Ishikawa (cell line): Measurements from ENCODE around the gene CPED1.
A peak's percentile ranks its signal among the peaks of the same experiment; 100 is the strongest.

Source experiments
- CEBPB ChIP-seq: IDR thresholded peaks from 2 replicates; pipeline ENCODE4 v1.6.1; 2012
- CREB1 ChIP-seq: IDR thresholded peaks from 2 replicates; pipeline ENCODE4 v1.6.1; 2012; ENCODE audit warnings: low read depth
- EGR1 ChIP-seq: IDR thresholded peaks from 2 replicates; pipeline ENCODE4 v1.6.1; 2012
- EP300 ChIP-seq: IDR thresholded peaks from 2 replicates; pipeline ENCODE4 v1.6.1; 2012; ENCODE audit warnings: borderline replicate concordance
- FOXM1 ChIP-seq: IDR thresholded peaks from 2 replicates; pipeline ENCODE4 v1.6.1; 2012; ENCODE audit warnings: low read depth, borderline replicate concordance
- NFIC ChIP-seq: IDR thresholded peaks from 2 replicates; pipeline ENCODE4 v1.6.1; 2012
- RAD21 ChIP-seq: IDR thresholded peaks from 2 replicates; pipeline ENCODE4 v1.6.1; 2012; ENCODE audit warnings: low read depth
- REST ChIP-seq: IDR thresholded peaks from 2 replicates; pipeline ENCODE4 v1.6.1; 2012; ENCODE audit warnings: low read depth, mild to moderate bottlenecking
- TAF1 ChIP-seq: IDR thresholded peaks from 2 replicates; pipeline ENCODE4 v1.6.1; 2012; ENCODE audit warnings: low read depth, mild to moderate bottlenecking
- TCF12 ChIP-seq: IDR thresholded peaks from 2 replicates; pipeline ENCODE4 v1.6.1; 2012; ENCODE audit warnings: low read depth
- TEAD4 ChIP-seq: IDR thresholded peaks from 2 replicates; pipeline ENCODE4 v1.6.1; 2012
- USF1 ChIP-seq: IDR thresholded peaks from 2 replicates; pipeline ENCODE4 v1.6.1; 2012
- YY1 ChIP-seq: IDR thresholded peaks from 2 replicates; pipeline ENCODE4 v1.6.1; 2012; ENCODE audit warnings: low read depth
- ZBTB7A ChIP-seq: IDR thresholded peaks from 2 replicates; pipeline ENCODE4 v1.6.1; 2012; ENCODE audit warnings: low read depth
- TF ChIP-seq, protein P1 (sequence below): IDR thresholded peaks from 2 replicates; pipeline ENCODE4 v1.6.1; 2012

The CPED1 gene

GRCh38 chr7:120986650-120987049, 1.9 kb upstream of the CPED1 start:
- TF ChIP-seq REST (no peak), TAF1 (no peak), CEBPB (no peak), TEAD4 (no peak), TCF12 (no peak), USF1 (no peak), EP300 (no peak)
- TF ChIP-seq, protein P1, sequence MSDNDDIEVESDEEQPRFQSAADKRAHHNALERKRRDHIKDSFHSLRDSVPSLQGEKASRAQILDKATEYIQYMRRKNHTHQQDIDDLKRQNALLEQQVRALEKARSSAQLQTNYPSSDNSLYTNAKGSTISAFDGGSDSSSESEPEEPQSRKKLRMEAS = no peak

DNA sequence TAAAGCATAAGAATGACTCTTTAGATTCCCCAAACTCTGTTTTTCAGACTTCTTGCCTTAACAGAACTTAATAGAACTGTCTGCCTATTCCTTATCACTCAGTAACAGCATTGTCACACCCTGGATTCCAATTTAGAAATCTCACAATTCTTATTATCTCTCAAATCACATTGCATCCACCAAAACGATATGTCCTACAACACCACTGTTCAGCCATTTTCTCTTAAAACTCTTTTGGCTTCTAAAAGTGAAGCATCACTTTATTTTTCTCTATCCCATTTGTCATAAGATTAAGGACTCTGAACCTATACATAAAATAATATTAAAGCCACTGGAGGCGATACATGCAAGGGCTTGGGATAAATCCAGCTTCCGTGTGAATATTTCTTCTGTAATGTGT, 1.2 kb upstream of the CPED1 start:
- TF ChIP-seq NFIC = no peak
- TF ChIP-seq TCF12 = no peak
- TF ChIP-seq, protein P1 = no peak
- TF ChIP-seq FOXM1 = no peak
- no peak for TF ChIP-seq USF1
- no peak for TF ChIP-seq CEBPB
- TF ChIP-seq TEAD4 = no peak
- TF ChIP-seq EGR1 = no peak
- no peak for TF ChIP-seq CREB1
- TF ChIP-seq RAD21 = no peak
- no peak for TF ChIP-seq EP300
- no peak for TF ChIP-seq YY1
- no peak for TF ChIP-seq TAF1
- no peak for TF ChIP-seq REST
- no peak for TF ChIP-seq ZBTB7A

GRCh38 chr7:120987683-120988590, 574 bp upstream of the CPED1 start:
- no peak for TF ChIP-seq CEBPB
- no peak for TF ChIP-seq USF1
- TF ChIP-seq RAD21 = peak; percentile 89

GRCh38 chr7:120989257-120990220, 1.0 kb downstream of the CPED1 start:
- TF ChIP-seq EGR1 = no peak
- no peak for TF ChIP-seq RAD21
- no peak for TF ChIP-seq ZBTB7A
- no peak for TF ChIP-seq YY1
- no peak for TF ChIP-seq TEAD4
- no peak for TF ChIP-seq CREB1
- TF ChIP-seq REST = no peak
- TF ChIP-seq, protein P1 = no peak
- no peak for TF ChIP-seq EP300
- TF ChIP-seq NFIC = no peak
- TF ChIP-seq USF1 = no peak
